Stomach (tissue), 4 donors: ENCODE results near the gene USP38.

Experiments used
- EP300 ChIP-seq: sonication (generic); formaldehyde crosslinking; IDR thresholded peaks from one replicate; pipeline ENCODE4 v1.6.1; 2017; ENCODE audit warnings: antibody characterized with exemption
- POLR2A ChIP-seq, 4 donors: fragments of 450-650 bp; IDR thresholded peaks; one replicate each; pipeline ENCODE4 v1.6.1; 2016; ENCODE audit warnings: antibody characterized with exemption in 4 of 4, control low read depth in 2 of 4, mild to moderate bottlenecking in 1 of 4, moderate library complexity in 1 of 4
- TF ChIP-seq, protein P1 (sequence below), 7 experiments: fragments of 450-650 bp in 4 of 7; fragments of 200-600 bp in 3 of 7; sonication (generic) in 3 of 7; IDR thresholded peaks; one replicate each; pipeline ENCODE4 v1.5.1; 2016 to 2019; ENCODE audit warnings: antibody characterized with exemption in 7 of 7, control low read depth in 2 of 7, mild to moderate bottlenecking in 1 of 7

DNA sequence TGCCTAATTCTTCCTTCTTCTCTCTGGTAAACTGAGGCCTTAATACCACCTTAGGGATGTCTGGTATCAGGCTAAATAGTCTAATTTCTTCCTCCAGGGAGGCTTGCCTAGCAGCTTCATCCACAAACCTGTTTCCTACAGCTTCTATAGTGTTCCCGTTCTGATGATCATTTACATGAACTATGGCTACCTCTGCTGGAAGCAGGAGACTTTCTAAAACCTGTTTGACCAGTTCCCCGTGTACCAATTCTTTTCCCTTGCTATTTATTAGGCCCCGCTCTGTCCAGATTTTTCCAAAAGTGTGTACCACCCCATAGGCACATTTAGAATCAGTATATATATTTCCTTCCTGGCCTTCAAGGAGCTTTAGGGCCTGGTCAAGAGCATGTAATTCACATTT is 5.8 kb upstream of the USP38 start:
- no peak for TF ChIP-seq POLR2A (IDR thresholded peaks at IDR 0.05)
- no peak for TF ChIP-seq EP300
- TF ChIP-seq, protein P1, sequence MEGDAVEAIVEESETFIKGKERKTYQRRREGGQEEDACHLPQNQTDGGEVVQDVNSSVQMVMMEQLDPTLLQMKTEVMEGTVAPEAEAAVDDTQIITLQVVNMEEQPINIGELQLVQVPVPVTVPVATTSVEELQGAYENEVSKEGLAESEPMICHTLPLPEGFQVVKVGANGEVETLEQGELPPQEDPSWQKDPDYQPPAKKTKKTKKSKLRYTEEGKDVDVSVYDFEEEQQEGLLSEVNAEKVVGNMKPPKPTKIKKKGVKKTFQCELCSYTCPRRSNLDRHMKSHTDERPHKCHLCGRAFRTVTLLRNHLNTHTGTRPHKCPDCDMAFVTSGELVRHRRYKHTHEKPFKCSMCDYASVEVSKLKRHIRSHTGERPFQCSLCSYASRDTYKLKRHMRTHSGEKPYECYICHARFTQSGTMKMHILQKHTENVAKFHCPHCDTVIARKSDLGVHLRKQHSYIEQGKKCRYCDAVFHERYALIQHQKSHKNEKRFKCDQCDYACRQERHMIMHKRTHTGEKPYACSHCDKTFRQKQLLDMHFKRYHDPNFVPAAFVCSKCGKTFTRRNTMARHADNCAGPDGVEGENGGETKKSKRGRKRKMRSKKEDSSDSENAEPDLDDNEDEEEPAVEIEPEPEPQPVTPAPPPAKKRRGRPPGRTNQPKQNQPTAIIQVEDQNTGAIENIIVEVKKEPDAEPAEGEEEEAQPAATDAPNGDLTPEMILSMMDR (IDR thresholded peaks at IDR 0.05) = peak in 1 of 7 experiments; percentile 45
